Esophagus muscularis mucosa (tissue), 3 donors: ENCODE results near the gene SOX5.

ENCODE experiments used
- CTCF ChIP-seq, 3 experiments: fragments of 200-600 bp in 2 of 3; fragments of 450-650 bp in 1 of 3; sonication (generic) in 2 of 3; IDR thresholded peaks; one replicate each; pipeline ENCODE4 v1.5.1; 2017 to 2019; ENCODE audit warnings: antibody characterized with exemption in 3 of 3, mild to moderate bottlenecking in 2 of 3, moderate library complexity in 1 of 3
- POLR2A ChIP-seq: fragments of 450-650 bp; IDR thresholded peaks from one replicate; pipeline ENCODE4 v1.6.1; 2017; ENCODE audit warnings: antibody characterized with exemption, moderate library complexity, mild to moderate bottlenecking, low read depth
- POLR2AphosphoS5 ChIP-seq, 2 donors: sonication (generic); formaldehyde crosslinking; IDR thresholded peaks; one replicate each; pipeline ENCODE4 v1.6.1; 2017; ENCODE audit warnings: antibody characterized with exemption in 2 of 2

GRCh38 chr12:23657598-23657997 lies 291.9 kb downstream of the SOX5 start:
- no peak for TF ChIP-seq CTCF (IDR thresholded peaks at IDR 0.05)
- no peak for TF ChIP-seq POLR2AphosphoS5 (IDR thresholded peaks at IDR 0.05)
- no peak for TF ChIP-seq POLR2A
